Activated CD4-positive, alpha-beta memory T cell treated with anti-CD3 and anti-CD28 coated beads for 36 hours (primary cell): ENCODE measurements around the gene C16orf74. TPM values are rescaled to one million over a fixed set of nuclear protein-coding genes. Genes with fewer than 3 reads are reported as not detected.

Source experiments
- CTCF ChIA-PET: fragments of 350-600 bp; sonication (Branson Sonifier 250); formaldehyde crosslinking; loops from one replicate; lab custom pipeline; 2021; ENCODE audit warnings: antibody characterized with exemption, inconsistent platforms; lab: Charles Lee
- POLR2A ChIA-PET: fragments of 350-600 bp; sonication (Branson Sonifier 250); formaldehyde crosslinking; loops from one replicate; lab custom pipeline; 2021; ENCODE audit warnings: antibody characterized with exemption; lab: Charles Lee
- DNase-seq: peaks from one replicate; pipeline ENCODE4 v3.0.0-alpha.2; 2020
- H3K27ac Mint-ChIP-seq: one replicate; pipeline ENCODE4 v1.8.0; 2021; ENCODE audit warnings: mixed read lengths
- H3K27me3 Mint-ChIP-seq: one replicate; pipeline ENCODE4 v1.8.0; 2021; ENCODE audit warnings: mixed read lengths
- H3K36me3 Mint-ChIP-seq: one replicate; pipeline ENCODE4 v1.8.0; 2021; ENCODE audit warnings: mixed read lengths
- H3K4me1 Mint-ChIP-seq: one replicate; pipeline ENCODE4 v1.8.0; 2021; ENCODE audit warnings: low read depth, mixed read lengths
- H3K4me3 Mint-ChIP-seq: one replicate; pipeline ENCODE4 v1.8.0; 2021; ENCODE audit warnings: mild to moderate bottlenecking, mixed read lengths
- H3K9me3 Mint-ChIP-seq: one replicate; pipeline ENCODE4 v1.8.0; 2021; ENCODE audit warnings: mixed read lengths
- intact Hi-C: fragments of 100-400 bp; cut with micrococcal nuclease; formaldehyde crosslinking; loops from one replicate; pipeline ENCODE4 v1.15.1; 2023
- total RNA-seq, 2 experiments: library from RNA; stranded (reverse); gene quantifications; one replicate each; pipeline ENCODE4 v1.2.3, GENCODE V29; 2021

Gene C16orf74
- total RNA-seq, 2 experiments from 2014 or later, result not detected

DNA sequence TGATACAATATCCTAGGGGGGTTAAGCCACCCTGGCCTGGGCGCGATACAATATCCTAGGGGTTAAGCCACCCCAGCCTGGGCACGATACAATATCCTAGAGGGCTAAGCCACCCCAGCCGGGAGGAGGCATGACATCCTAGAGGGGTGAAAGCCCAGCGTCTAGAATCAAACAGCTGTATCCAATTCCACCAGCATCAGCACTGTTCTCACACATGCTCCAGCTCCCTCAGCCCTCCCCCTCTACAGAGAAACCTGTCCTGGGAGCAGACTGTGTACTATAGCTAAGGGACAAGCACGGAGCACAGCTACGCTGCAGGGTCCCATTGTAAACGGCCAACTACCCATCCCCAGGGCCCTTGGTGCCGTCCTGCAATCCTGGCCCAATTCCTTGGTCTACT is 68.4 kb downstream of the C16orf74 start:
- peaks cover 46% of the 10 kb centered on the region for H3K36me3 Mint-ChIP-seq
- H3K4me3 Mint-ChIP-seq, result no peak overlapping the region
- ChIA-PET POLR2A (no interaction called here), CTCF (interaction anchor here (0.7 to 1.2 kb wide), 2 partner anchors 24 to 290 kb away, joined by 3 read pairs; no protein-coding TSS in a partner anchor)
- H3K4me1 Mint-ChIP-seq, result peaks cover 23% of the 10 kb centered on the region
- H3K9me3 Mint-ChIP-seq, result no peaks in the 10 kb centered on the region
- intact Hi-C loops, result no loop called here
- no peaks in the 10 kb centered on the region for H3K27me3 Mint-ChIP-seq
- no peak overlapping the region for H3K27ac Mint-ChIP-seq
- no peak for DNase-seq

GRCh38 chr16:85681255-85681654 is 69.6 kb downstream of the C16orf74 start:
- Mint-ChIP-seq H3K4me3 (no peak overlapping the region), H3K36me3 (peaks cover 41% of the 10 kb centered on the region), H3K27ac (no peak overlapping the region), H3K27me3 (no peaks in the 10 kb centered on the region), H3K9me3 (no peaks in the 10 kb centered on the region), H3K4me1 (peaks cover 16% of the 10 kb centered on the region)
- no peak for DNase-seq
- ChIA-PET POLR2A (no interaction called here), CTCF (no interaction called here)
- intact Hi-C loops, result no loop called here

DNA sequence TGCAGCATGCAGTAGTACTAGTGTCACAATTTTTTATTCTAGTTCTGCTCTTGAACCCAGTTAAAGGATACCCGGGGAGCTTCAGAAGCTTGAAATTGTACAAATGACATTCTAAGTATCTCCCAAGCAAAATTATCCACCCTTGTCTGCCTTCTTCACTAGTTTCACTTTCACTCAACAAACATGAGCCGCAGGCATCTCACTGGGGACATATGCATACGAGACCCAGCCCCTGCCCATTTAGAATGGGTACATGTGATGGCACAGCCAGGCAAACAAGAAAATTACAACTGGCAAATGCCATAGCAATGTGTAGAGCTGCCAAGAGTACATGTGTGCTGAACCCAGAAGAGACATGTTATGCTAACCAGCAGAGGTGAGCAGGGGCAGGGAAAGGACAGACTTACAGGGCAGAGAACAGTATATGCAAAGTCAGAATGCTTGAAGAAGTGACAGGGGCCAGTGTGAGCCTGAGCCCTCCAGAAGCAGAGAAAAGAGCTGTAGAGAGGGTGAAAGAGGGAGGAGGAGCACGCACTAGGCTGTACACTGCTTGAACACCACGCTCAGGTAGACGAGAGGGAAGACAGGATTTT is 70.4 kb downstream of the C16orf74 start:
- intact Hi-C loops, result no loop called here
- Mint-ChIP-seq H3K27me3 (no peaks in the 10 kb centered on the region), H3K27ac (no peak overlapping the region), H3K9me3 (no peaks in the 10 kb centered on the region), H3K4me1 (peaks cover 16% of the 10 kb centered on the region), H3K36me3 (peaks cover 44% of the 10 kb centered on the region), H3K4me3 (no peak overlapping the region)
- CTCF ChIA-PET, result no interaction called here
- DNase-seq, result no peak
- POLR2A ChIA-PET, result no interaction called here

DNA sequence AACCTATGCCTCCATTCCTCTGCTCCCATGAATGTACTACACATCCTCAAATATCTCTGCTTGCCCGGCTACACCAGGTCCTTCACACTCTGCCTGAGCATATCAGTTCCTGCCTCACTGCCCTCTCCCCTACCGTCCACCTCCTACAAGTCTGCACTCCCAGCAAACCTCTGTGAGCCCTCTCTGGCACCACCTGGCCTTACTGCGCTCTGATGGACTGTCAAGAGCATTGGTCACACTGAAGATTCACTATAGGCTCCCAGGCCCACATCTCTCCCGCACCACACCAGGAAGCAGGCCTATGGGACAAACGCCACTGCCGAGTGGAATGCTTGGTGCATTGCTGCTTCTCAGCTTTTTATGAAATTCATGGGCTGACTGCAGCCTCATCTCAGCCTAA is 71.0 kb downstream of the C16orf74 start:
- no peak overlapping the region for H3K4me3 Mint-ChIP-seq
- no peak for DNase-seq
- H3K9me3 Mint-ChIP-seq, result no peaks in the 10 kb centered on the region
- no peaks in the 10 kb centered on the region for H3K27me3 Mint-ChIP-seq
- peaks cover 49% of the 10 kb centered on the region for H3K36me3 Mint-ChIP-seq
- CTCF ChIA-PET, result interaction anchor here (1.0 to 1.2 kb wide), 2 partner anchors 64 to 152 kb away, joined by 3 read pairs; no protein-coding TSS in a partner anchor
- intact Hi-C loops, result no loop called here
- peaks cover 20% of the 10 kb centered on the region for H3K4me1 Mint-ChIP-seq
- POLR2A ChIA-PET, result no interaction called here
- no peak overlapping the region for H3K27ac Mint-ChIP-seq

DNA sequence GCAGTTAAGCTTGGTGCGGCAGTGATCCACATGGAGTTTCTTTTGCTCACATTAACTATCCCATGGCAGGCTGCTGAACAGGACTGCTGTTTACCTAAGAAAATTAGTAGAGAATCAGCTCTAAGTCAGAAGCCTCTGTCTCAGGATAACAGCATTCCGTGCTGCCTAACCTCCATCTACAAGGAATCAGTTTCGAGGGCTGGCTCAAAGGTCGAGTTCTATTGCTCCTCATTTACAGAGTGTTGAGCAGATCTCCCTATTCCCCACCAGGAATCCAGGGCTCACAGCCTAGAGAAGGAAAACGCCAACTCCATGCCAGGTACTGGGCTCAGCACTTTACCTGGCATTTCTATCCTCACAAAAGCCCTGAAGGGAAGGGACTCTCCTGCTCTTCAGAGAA is 72.1 kb downstream of the C16orf74 start:
- POLR2A ChIA-PET, result no interaction called here
- H3K9me3 Mint-ChIP-seq, result no peaks in the 10 kb centered on the region
- no peaks in the 10 kb centered on the region for H3K27me3 Mint-ChIP-seq
- no peak overlapping the region for H3K27ac Mint-ChIP-seq
- H3K36me3 Mint-ChIP-seq, result peaks cover 48% of the 10 kb centered on the region
- intact Hi-C loops, result no loop called here
- CTCF ChIA-PET, result interaction anchor here (0.9 to 1.2 kb wide), 2 partner anchors 63 to 248 kb away, joined by 3 read pairs; no protein-coding TSS in a partner anchor
- H3K4me1 Mint-ChIP-seq, result peaks cover 22% of the 10 kb centered on the region
- no peak for DNase-seq
- H3K4me3 Mint-ChIP-seq, result no peak overlapping the region

DNA sequence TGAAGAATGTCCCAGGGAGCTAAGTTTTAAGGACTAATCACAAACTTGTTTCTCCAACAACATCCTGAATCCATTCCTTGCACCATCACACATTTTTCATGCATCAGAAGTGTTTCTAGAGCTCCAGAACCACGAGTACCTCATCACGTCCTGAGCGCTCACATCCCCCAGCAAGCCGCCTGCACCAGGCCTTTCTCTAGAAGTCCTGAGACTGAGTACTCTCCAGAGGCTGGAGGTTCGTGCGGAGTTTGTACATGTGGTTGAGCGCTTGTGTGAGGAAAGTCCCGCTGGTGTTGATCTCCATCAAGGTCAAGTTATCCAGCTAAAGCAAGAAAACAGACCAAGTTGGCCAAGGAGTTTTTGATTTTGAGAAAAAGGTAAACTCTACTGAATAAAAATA is 72.9 kb downstream of the C16orf74 start:
- Mint-ChIP-seq H3K36me3 (peaks cover 41% of the 10 kb centered on the region), H3K4me1 (peaks cover 22% of the 10 kb centered on the region), H3K4me3 (no peak overlapping the region), H3K9me3 (no peaks in the 10 kb centered on the region), H3K27ac (no peak overlapping the region), H3K27me3 (no peaks in the 10 kb centered on the region)
- no peak for DNase-seq
- CTCF ChIA-PET, result interaction anchor here (2.6 kb wide), 1 partner anchor 19 kb away, joined by 9 read pairs; no protein-coding TSS in a partner anchor
- intact Hi-C loops, result no loop called here
- POLR2A ChIA-PET, result no interaction called here

- POLR2A ChIA-PET, result no interaction called here
- Mint-ChIP-seq H3K27me3 (no peaks in the 10 kb centered on the region), H3K36me3 (peaks cover 44% of the 10 kb centered on the region), H3K4me3 (no peak overlapping the region), H3K27ac (no peak overlapping the region), H3K9me3 (no peaks in the 10 kb centered on the region), H3K4me1 (peaks cover 22% of the 10 kb centered on the region)
- no peak for DNase-seq
- CTCF ChIA-PET, result interaction anchor here (2.6 kb wide), 1 partner anchor 19 kb away, joined by 9 read pairs; no protein-coding TSS in a partner anchor
- intact Hi-C loops, result no loop called here
Measured at GRCh38 chr16:85677383-85677967, 73.4 kb downstream of the C16orf74 start.

GRCh38 chr16:85676466-85676865 is 74.4 kb downstream of the C16orf74 start:
- Mint-ChIP-seq H3K9me3 (no peaks in the 10 kb centered on the region), H3K27ac (no peak overlapping the region), H3K4me3 (no peak overlapping the region), H3K36me3 (peaks cover 49% of the 10 kb centered on the region), H3K4me1 (peaks cover 22% of the 10 kb centered on the region), H3K27me3 (no peaks in the 10 kb centered on the region)
- no peak for DNase-seq
- intact Hi-C loops, result no loop called here
- CTCF ChIA-PET, result interaction anchor here (1.6 to 2.6 kb wide), 2 partner anchors 18 to 61 kb away, joined by 4 to 9 read pairs; no protein-coding TSS in a partner anchor
- POLR2A ChIA-PET, result no interaction called here

DNA sequence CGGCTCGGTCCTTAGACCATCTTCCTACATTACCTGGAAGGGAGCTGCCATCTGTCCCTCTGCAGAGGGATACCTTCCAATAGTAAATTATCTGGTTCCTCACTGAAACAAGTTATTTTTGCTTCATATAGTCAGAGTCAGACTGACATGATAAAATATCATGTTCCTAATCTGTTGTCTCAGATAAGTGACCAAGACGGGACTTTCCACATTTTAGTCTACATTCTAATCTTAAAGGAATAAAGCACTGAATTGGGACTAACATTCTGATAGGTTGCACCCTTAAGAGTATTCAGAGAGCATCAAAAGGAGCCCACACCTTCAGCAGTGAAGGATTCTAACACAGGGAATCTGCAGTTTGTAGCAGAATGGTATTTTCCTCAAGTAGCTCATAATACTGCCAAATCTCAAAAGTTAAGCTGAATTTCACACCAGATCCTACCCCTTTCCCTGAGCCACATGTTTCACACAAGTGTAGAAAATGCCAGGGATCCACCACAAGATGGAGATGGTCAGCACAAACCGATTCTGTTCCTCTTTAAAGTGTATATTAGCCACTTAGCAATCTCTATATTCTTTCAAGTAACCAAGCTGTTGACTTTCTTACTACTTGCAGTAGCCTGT is 75.5 kb downstream of the C16orf74 start:
- Mint-ChIP-seq H3K4me3 (no peak overlapping the region), H3K27me3 (no peaks in the 10 kb centered on the region), H3K36me3 (peaks cover 44% of the 10 kb centered on the region), H3K9me3 (no peaks in the 10 kb centered on the region), H3K27ac (no peak overlapping the region), H3K4me1 (peaks cover 14% of the 10 kb centered on the region)
- POLR2A ChIA-PET, result no interaction called here
- CTCF ChIA-PET, result interaction anchor here (1.6 to 2.6 kb wide), 2 partner anchors 17 to 60 kb away, joined by 4 to 9 read pairs; no protein-coding TSS in a partner anchor
- no peak for DNase-seq
- intact Hi-C loops, result no loop called here

- Mint-ChIP-seq H3K4me3 (no peak overlapping the region), H3K27me3 (no peaks in the 10 kb centered on the region), H3K27ac (peak overlapping the region; percentile 43), H3K36me3 (peaks cover 46% of the 10 kb centered on the region), H3K4me1 (peaks cover 12% of the 10 kb centered on the region), H3K9me3 (no peaks in the 10 kb centered on the region)
- intact Hi-C loops, result no loop called here
- CTCF ChIA-PET, result interaction anchor here (3.3 kb wide), 1 partner anchor 16 kb away, joined by 16 read pairs; no protein-coding TSS in a partner anchor
- DNase-seq, result no peak
- POLR2A ChIA-PET, result no interaction called here
Measured at GRCh38 chr16:85674828-85675227, 76.1 kb downstream of the C16orf74 start.

- H3K4me3 Mint-ChIP-seq, result no peak overlapping the region
- DNase-seq, result no peak
- H3K9me3 Mint-ChIP-seq, result no peaks in the 10 kb centered on the region
- POLR2A ChIA-PET, result no interaction called here
- H3K27me3 Mint-ChIP-seq, result no peaks in the 10 kb centered on the region
- intact Hi-C loops, result no loop called here
- no peak overlapping the region for H3K27ac Mint-ChIP-seq
- peaks cover 44% of the 10 kb centered on the region for H3K36me3 Mint-ChIP-seq
- H3K4me1 Mint-ChIP-seq, result peaks cover 12% of the 10 kb centered on the region
- CTCF ChIA-PET, result interaction anchor here (3.3 kb wide), 1 partner anchor 15 kb away, joined by 16 read pairs; no protein-coding TSS in a partner anchor
Measured at GRCh38 chr16:85674418-85674755, 76.5 kb downstream of the C16orf74 start.
